ENCODE measurements around the gene GAP43. TPM values are rescaled to one million over a fixed set of nuclear protein-coding genes. Genes with fewer than 3 reads are reported as not detected.

GAP43 gene
- total RNA-seq, 2 experiments from 2014 or later: 0.17 TPM; not detected in 1

DNA sequence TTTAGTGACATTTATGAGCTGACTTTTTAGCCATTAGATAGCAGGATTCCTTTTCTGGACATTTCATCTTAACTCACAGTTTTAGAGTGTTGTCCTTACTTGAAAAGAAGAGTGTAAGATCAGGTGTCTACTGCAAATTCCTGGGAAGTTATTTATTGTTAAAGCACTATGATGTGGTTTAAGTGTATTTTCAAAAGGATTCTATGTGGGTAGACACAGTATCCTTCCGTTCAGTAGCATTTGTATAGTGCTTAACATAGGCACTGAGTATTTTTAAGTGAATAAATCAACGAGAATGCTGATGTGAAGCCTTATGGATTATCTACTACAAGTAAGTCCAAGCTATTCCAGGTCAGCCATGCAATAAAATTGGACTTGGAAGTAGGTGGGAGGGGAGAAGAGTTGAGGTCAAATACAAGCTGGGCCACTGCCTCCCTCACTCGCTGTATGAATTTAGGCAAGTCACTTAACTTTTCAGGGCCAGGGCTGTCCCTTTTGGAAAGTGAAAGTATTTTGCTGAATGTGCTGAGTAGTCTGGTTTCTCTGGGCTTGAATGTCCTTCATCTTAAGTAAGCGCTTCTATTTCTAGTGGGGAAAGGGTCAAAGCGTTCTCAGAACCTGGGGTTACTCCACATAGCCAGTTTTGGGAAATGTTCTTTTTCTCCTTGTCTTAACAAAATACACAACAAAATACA lies 48.6 kb downstream of the GAP43 start:
- Mint-ChIP-seq H3K4me1 (ENCODE audit: low read depth) (peaks cover 13% of the 10 kb centered on the region), H3K36me3 (ENCODE audit: low read depth) (no peaks in the 10 kb centered on the region), H3K27ac (no peak overlapping the region), H3K9me3 (no peaks in the 10 kb centered on the region), H3K4me3 (no peak overlapping the region), H3K27me3 (ENCODE audit: low read depth) (peaks cover 15% of the 10 kb centered on the region)
- intact Hi-C loops (cut with micrococcal nuclease): no loop called here
- DNase-seq: no peak
- CTCF ChIA-PET: interaction anchor here (0.6 kb wide), 2 partner anchors 32 to 144 kb away, joined by 3 read pairs; no protein-coding TSS in a partner anchor

DNA sequence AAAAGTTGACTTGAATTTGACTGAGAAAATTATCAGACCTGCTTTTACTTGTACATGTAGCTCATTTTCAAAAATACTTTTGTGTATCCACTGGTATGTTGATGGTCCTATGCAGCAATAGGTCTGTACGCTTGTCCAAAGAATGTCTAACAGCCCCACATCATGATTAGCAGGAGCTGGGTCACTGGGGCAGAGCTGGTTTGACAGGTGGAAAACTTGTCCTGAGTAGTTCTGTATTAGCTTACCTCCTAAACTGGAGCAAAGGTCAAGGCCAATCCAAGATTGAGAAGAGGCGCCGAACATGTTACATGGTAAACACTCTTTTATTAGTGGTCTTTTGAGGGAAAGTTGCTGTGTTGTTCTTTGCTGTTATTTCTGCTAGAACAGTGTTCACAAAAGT lies 50.6 kb downstream of the GAP43 start:
- H3K4me3 Mint-ChIP-seq: no peak overlapping the region
- no peak overlapping the region for H3K27ac Mint-ChIP-seq
- H3K27me3 Mint-ChIP-seq (ENCODE audit: low read depth): peaks cover 22% of the 10 kb centered on the region
- intact Hi-C loops (cut with micrococcal nuclease): no loop called here
- H3K4me1 Mint-ChIP-seq (ENCODE audit: low read depth): peaks cover 4% of the 10 kb centered on the region
- no peaks in the 10 kb centered on the region for H3K36me3 Mint-ChIP-seq (ENCODE audit: low read depth)
- no peak for DNase-seq
- CTCF ChIA-PET: interaction anchor here (1.1 kb wide), 1 partner anchor 456 kb away, joined by 4 read pairs; no protein-coding TSS in a partner anchor
- no peaks in the 10 kb centered on the region for H3K9me3 Mint-ChIP-seq

DNA sequence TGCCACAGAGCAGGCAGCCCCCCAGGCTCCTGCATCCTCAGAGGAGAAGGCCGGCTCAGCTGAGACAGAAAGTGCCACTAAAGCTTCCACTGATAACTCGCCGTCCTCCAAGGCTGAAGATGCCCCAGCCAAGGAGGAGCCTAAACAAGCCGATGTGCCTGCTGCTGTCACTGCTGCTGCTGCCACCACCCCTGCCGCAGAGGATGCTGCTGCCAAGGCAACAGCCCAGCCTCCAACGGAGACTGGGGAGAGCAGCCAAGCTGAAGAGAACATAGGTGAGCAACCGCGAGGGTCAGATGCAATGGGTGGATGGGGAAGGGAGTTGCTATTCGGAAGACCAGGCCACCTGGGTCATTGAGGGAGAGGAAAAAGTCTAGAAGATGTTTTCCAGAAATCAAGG lies 53.0 kb downstream of the GAP43 start:
- CTCF ChIA-PET: no interaction called here
- Mint-ChIP-seq H3K4me3 (no peak overlapping the region), H3K4me1 (ENCODE audit: low read depth) (peaks cover 4% of the 10 kb centered on the region), H3K36me3 (ENCODE audit: low read depth) (no peaks in the 10 kb centered on the region), H3K27me3 (ENCODE audit: low read depth) (peaks cover 39% of the 10 kb centered on the region), H3K9me3 (no peaks in the 10 kb centered on the region), H3K27ac (no peak overlapping the region)
- DNase-seq: no peak
- intact Hi-C loops (cut with micrococcal nuclease): loop anchor here (5.0 kb wide), 1 partner anchor 259 kb away; no protein-coding TSS in a partner anchor

DNA sequence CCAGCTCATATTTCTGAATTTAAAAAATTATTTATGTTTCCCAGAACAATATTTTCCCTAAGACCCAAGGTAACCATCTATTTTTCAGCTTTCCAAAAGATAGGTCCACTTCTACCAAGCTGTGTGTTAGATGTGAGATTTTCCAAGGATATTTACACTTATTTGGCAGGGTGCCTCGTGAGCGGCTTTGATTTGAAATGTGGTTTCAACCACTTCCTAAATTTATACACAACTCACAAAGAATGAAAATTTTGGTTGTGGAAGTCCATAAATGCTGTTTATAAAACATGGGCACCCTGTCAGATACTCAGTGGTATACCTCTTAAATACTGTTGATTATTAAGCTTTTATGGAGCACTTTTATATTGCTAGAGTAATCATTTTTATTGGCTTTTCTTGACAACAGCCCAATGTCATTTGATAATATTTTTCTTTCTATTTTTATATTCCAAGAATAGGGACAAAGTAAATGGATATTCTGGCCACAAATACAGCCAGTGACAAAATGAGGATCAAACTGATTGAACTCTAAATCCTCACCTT lies 57.6 kb downstream of the GAP43 start:
- no peak for DNase-seq
- no peaks in the 10 kb centered on the region for H3K36me3 Mint-ChIP-seq (ENCODE audit: low read depth)
- H3K9me3 Mint-ChIP-seq: no peaks in the 10 kb centered on the region
- no peak overlapping the region for H3K4me3 Mint-ChIP-seq
- intact Hi-C loops (cut with micrococcal nuclease): no loop called here
- H3K27me3 Mint-ChIP-seq (ENCODE audit: low read depth): peaks cover 31% of the 10 kb centered on the region
- no peaks in the 10 kb centered on the region for H3K4me1 Mint-ChIP-seq (ENCODE audit: low read depth)
- no peak overlapping the region for H3K27ac Mint-ChIP-seq
- CTCF ChIA-PET: no interaction called here

DNA sequence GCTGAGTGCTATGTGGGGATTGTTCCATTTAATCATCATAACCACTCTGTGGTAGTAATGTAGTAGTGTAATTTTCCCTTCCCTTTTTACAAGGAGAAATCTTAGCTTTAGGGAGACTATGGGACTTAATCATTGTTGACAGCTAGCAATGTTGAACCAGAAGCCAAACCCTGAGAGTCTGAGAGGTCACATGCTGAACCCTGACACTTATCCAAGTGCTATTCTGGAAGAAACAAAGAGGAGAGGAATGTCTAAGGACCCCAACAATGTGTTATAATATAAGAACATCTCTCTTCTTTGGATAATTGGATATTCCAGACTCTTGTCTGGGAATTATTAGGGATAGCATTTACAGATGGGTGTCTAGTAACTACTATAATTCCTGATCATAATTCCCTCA lies 58.4 kb downstream of the GAP43 start:
- H3K27me3 Mint-ChIP-seq (ENCODE audit: low read depth): peaks cover 28% of the 10 kb centered on the region
- H3K4me3 Mint-ChIP-seq: no peak overlapping the region
- DNase-seq: no peak
- CTCF ChIA-PET: no interaction called here
- no peaks in the 10 kb centered on the region for H3K4me1 Mint-ChIP-seq (ENCODE audit: low read depth)
- intact Hi-C loops (cut with micrococcal nuclease): no loop called here
- no peaks in the 10 kb centered on the region for H3K36me3 Mint-ChIP-seq (ENCODE audit: low read depth)
- no peak overlapping the region for H3K27ac Mint-ChIP-seq
- H3K9me3 Mint-ChIP-seq: no peaks in the 10 kb centered on the region

DNA sequence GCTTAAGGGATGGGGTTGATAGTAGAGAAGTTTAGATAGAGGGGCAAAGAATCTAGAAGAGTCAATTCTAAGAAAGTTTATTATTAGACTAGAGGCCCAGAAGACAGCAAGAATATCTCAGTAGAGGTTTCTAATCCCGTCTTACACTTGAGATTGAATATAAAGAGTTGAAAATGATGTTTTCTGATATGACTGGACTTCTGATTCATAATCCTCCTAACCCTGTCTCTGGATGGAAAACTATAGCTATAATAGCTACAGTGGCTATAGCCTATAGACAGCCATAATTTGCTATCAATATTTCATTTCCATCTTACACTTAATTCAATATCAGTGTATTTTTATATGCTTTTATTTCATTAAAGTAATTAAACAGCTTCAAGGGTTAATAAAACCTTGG lies 60.0 kb downstream of the GAP43 start:
- Mint-ChIP-seq H3K9me3 (no peaks in the 10 kb centered on the region), H3K36me3 (ENCODE audit: low read depth) (no peaks in the 10 kb centered on the region), H3K4me1 (ENCODE audit: low read depth) (no peaks in the 10 kb centered on the region), H3K27me3 (ENCODE audit: low read depth) (peaks cover 21% of the 10 kb centered on the region), H3K27ac (no peak overlapping the region), H3K4me3 (no peak overlapping the region)
- intact Hi-C loops (cut with micrococcal nuclease): no loop called here
- DNase-seq: no peak
- CTCF ChIA-PET: interaction anchor here (0.6 kb wide), 1 partner anchor 60 kb away, joined by 4 read pairs; the partner anchor contains the start of gene GAP43

DNA sequence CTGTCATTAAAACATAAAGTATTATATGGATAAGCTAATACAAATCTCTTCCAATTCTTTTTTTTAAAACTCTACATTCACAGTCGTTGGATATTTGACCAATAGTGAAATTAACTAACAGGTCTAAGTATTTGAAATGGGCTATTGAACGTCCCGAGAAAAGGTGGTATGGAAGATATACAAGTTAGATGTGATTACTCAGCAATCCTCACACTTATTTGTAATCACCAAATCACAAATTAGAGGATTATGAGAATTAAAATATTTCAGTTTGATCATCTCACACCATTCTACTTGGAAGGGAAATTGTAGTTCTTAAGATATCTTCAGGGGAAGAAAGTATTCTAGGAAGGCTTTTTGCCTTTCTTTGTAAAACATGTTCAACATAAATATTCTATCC lies 60.5 kb downstream of the GAP43 start:
- DNase-seq: no peak
- Mint-ChIP-seq H3K9me3 (no peaks in the 10 kb centered on the region), H3K27ac (no peak overlapping the region), H3K27me3 (ENCODE audit: low read depth) (peaks cover 20% of the 10 kb centered on the region), H3K36me3 (ENCODE audit: low read depth) (no peaks in the 10 kb centered on the region), H3K4me3 (no peak overlapping the region), H3K4me1 (ENCODE audit: low read depth) (no peaks in the 10 kb centered on the region)
- intact Hi-C loops (cut with micrococcal nuclease): no loop called here
- CTCF ChIA-PET: no interaction called here

DNA sequence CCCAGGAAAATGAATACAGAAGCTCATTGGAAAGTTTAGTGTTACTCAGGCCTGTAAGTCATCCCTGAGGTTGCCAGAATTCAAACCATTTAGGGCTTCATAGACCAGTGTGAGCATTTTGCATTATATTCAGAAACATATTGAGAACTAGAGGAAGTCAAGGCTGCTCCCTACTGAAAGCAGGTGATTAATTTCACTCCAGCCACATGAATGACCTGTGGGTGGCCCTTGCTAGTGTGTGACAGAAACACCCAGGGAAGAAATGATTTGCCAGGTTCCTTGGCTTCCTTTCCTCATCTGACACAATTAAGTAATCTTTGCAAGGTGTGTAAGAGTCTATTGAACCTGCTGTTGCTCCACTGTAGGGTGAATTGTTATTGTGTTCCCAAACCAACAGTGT lies 61.8 kb downstream of the GAP43 start:
- intact Hi-C loops (cut with micrococcal nuclease): no loop called here
- no peaks in the 10 kb centered on the region for H3K36me3 Mint-ChIP-seq (ENCODE audit: low read depth)
- no peak for DNase-seq
- H3K9me3 Mint-ChIP-seq: no peaks in the 10 kb centered on the region
- H3K4me1 Mint-ChIP-seq (ENCODE audit: low read depth): no peaks in the 10 kb centered on the region
- no peak overlapping the region for H3K27ac Mint-ChIP-seq
- peaks cover 9% of the 10 kb centered on the region for H3K27me3 Mint-ChIP-seq (ENCODE audit: low read depth)
- no peak overlapping the region for H3K4me3 Mint-ChIP-seq
- CTCF ChIA-PET: no interaction called here

DNA sequence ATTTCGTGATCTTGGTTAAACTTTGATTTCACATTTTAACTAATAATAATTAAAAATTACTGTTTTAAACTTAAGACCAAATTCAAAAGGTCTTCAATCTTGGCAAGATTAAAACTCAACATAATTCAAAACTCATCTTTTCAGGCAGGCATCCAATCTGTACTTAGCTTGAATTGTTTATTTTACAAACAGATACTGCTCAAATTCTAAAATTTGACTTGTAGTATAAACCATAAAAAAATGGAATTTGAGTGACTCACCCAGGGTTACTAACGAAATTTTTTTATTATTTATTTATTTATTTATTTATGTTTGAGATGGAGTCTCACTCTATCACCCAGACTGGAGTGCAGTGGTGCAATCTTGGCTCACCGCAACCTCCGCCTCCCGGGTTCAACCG lies 64.4 kb downstream of the GAP43 start:
- Mint-ChIP-seq H3K36me3 (ENCODE audit: low read depth) (no peaks in the 10 kb centered on the region), H3K4me3 (no peak overlapping the region), H3K27ac (no peak overlapping the region), H3K27me3 (ENCODE audit: low read depth) (no peaks in the 10 kb centered on the region), H3K4me1 (ENCODE audit: low read depth) (no peaks in the 10 kb centered on the region), H3K9me3 (no peaks in the 10 kb centered on the region)
- intact Hi-C loops (cut with micrococcal nuclease): no loop called here
- CTCF ChIA-PET: interaction anchor here (0.6 to 1.4 kb wide), 2 partner anchors 90 to 596 kb away, joined by 3 to 5 read pairs; no protein-coding TSS in a partner anchor
- DNase-seq: no peak

DNA sequence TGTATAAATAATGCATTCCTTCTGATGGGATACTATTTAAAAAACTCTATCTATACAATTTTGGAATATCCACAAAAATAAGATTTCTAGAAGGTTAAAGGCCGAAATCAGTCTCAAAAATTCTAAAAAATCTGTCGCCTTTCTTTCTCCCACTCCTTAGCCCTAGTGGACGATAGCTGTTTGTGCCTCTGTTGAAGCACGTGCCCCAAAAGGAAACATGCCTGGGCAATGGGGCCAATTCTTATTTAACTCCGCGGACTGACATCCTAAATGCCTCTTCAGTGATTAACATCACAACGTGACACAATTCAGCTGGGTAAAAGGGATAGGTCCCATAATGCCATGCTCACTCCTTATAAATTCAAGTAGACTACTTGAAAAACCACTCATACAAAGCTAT lies 65.1 kb downstream of the GAP43 start:
- intact Hi-C loops (cut with micrococcal nuclease): no loop called here
- CTCF ChIA-PET: interaction anchor here (0.6 to 1.4 kb wide), 3 partner anchors 89 to 1234 kb away, joined by 3 to 5 read pairs (median 4); no protein-coding TSS in a partner anchor
- no peak for DNase-seq
- Mint-ChIP-seq H3K27me3 (ENCODE audit: low read depth) (no peaks in the 10 kb centered on the region), H3K4me3 (no peak overlapping the region), H3K4me1 (ENCODE audit: low read depth) (peaks cover 2% of the 10 kb centered on the region), H3K27ac (no peak overlapping the region), H3K36me3 (ENCODE audit: low read depth) (no peaks in the 10 kb centered on the region), H3K9me3 (no peaks in the 10 kb centered on the region)

DNA sequence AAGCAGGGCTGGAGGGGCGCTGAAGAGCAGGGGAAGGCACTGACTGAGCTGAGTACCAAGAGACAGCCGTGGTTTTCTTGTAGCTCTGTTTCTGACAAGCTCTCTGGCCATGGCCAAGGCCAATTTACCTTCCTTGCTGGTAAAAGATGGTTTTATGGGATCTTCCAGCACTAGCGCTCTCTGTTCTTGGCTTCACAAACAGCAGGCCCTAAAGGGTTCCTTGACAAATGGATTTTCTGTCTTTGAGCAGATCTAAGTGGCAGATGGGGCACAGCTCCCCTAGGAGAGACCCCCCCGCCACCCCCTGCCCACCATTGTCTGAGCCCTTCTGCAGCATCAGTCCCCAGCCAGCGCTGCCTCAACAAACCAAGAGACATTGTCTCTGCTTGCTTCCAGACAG lies 66.6 kb downstream of the GAP43 start:
- CTCF ChIA-PET: interaction anchor here (1.0 kb wide), 1 partner anchor 79 kb away, joined by 3 read pairs; no protein-coding TSS in a partner anchor
- H3K36me3 Mint-ChIP-seq (ENCODE audit: low read depth): no peaks in the 10 kb centered on the region
- peaks cover 2% of the 10 kb centered on the region for H3K4me1 Mint-ChIP-seq (ENCODE audit: low read depth)
- H3K9me3 Mint-ChIP-seq: no peaks in the 10 kb centered on the region
- H3K27ac Mint-ChIP-seq: no peak overlapping the region
- no peak for DNase-seq
- intact Hi-C loops (cut with micrococcal nuclease): loop anchor here (10.0 kb wide), 1 partner anchor 175 kb away; no protein-coding TSS in a partner anchor
- H3K4me3 Mint-ChIP-seq: no peak overlapping the region
- no peaks in the 10 kb centered on the region for H3K27me3 Mint-ChIP-seq (ENCODE audit: low read depth)

DNA sequence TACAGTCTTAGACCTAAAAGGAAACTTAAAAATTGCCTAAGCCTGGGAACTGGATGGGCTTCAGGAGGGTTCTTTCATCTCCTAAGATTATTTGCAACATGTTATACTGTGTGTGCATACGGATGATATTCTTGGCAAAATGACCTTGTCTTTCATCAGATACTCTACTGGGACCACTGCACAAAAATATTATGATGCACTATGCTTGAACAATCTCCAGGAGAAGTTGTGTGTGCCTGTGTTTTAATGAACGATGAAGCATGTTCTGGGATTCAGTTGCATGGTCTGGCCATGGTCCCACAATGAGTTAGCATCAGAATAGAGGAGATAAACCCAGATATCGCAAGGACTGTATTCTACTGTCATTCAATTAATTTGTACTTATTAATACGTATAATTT lies 68.7 kb downstream of the GAP43 start:
- H3K9me3 Mint-ChIP-seq: no peaks in the 10 kb centered on the region
- no peak overlapping the region for H3K4me3 Mint-ChIP-seq
- intact Hi-C loops (cut with micrococcal nuclease): loop anchor here (2.0 to 10.0 kb wide), 2 partner anchors 177 to 1307 kb away; no protein-coding TSS in a partner anchor
- H3K36me3 Mint-ChIP-seq (ENCODE audit: low read depth): no peaks in the 10 kb centered on the region
- CTCF ChIA-PET: interaction anchor here (0.7 to 1.0 kb wide), 4 partner anchors 32 to 601 kb away, joined by 3 to 4 read pairs (median 3); no protein-coding TSS in a partner anchor
- H3K27me3 Mint-ChIP-seq (ENCODE audit: low read depth): no peaks in the 10 kb centered on the region
- peaks cover 2% of the 10 kb centered on the region for H3K4me1 Mint-ChIP-seq (ENCODE audit: low read depth)
- H3K27ac Mint-ChIP-seq: no peak overlapping the region
- no peak for DNase-seq

Data from activated naive CD4-positive, alpha-beta T cell treated with anti-CD3 and anti-CD28 coated beads for 36 hours (primary cell).